ENCODE measurements around the gene CPD. TPM values are rescaled to one million over a fixed set of nuclear protein-coding genes. Genes with fewer than 3 reads are reported as not detected.

Gene CPD
- total RNA-seq, 4 donors from 2014 or later = 70.9 to 143 (median 77.5) TPM

DNA sequence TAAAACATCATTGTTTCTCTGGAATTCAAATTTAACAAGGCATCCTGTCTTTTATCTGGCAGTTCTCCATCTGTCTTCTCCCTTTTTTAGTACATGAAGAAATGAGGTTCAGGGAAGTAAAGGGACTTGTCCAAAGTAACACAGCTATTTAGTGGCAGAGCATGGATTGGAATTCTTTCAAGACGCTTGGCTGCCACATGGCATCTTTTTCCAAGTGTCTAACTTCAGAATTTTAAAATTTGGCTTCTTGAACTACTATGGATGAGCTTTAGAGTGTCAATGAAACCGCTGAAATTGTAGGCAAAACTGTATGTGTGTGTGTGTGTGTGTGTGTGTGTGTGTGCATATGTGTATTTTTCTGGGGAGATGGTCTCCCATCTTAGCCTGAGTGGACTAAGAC, 39.6 kb upstream of the CPD start:
- TF ChIP-seq CTCF (IDR thresholded peaks at IDR 0.05; ENCODE audit: low read depth) = no peak

DNA sequence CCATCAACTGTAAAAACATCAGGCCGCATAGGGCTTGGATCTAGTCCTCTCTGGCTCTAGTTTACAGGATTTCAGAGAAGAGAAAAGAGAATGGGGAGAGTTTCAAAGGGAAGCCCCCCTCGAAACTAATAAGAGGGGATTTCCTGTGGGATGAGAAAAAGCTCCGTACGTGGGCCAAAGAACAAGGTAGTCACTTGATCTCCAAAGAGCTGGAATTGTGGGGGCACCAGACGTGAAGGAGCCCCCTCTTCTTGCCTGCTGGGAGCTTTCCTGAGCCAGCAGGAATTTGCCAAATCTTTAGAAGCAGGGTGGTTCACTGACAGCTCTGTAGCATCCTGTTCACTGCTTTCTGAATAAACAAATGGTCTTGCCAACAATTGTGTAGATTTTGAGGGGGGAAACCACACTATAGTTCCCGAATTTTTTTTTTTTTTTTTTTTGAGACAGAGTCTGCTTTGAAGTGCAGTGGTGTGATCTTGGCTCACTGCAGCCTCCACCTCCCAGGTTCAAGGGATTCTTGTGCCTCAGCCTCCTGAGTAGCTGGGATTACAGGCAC, 37.8 kb upstream of the CPD start:
- TF ChIP-seq CTCF (IDR thresholded peaks at IDR 0.05; ENCODE audit: low read depth) = no peak

- TF ChIP-seq CTCF (IDR thresholded peaks at IDR 0.05; ENCODE audit: low read depth) = no peak
These were observed 37.0 kb upstream of the CPD start for GRCh38 chr17:30341703-30342249.

- no peak for TF ChIP-seq CTCF (IDR thresholded peaks at IDR 0.05; ENCODE audit: low read depth)
These were observed 34.9 kb upstream of the CPD start for GRCh38 chr17:30343796-30344195.

- TF ChIP-seq CTCF (IDR thresholded peaks at IDR 0.05; ENCODE audit: low read depth) = no peak
These were observed 34.2 kb upstream of the CPD start for GRCh38 chr17:30344283-30345088.

- TF ChIP-seq CTCF (IDR thresholded peaks at IDR 0.05; ENCODE audit: low read depth) = no peak
These were observed 33.7 kb upstream of the CPD start for GRCh38 chr17:30345089-30345433.

DNA sequence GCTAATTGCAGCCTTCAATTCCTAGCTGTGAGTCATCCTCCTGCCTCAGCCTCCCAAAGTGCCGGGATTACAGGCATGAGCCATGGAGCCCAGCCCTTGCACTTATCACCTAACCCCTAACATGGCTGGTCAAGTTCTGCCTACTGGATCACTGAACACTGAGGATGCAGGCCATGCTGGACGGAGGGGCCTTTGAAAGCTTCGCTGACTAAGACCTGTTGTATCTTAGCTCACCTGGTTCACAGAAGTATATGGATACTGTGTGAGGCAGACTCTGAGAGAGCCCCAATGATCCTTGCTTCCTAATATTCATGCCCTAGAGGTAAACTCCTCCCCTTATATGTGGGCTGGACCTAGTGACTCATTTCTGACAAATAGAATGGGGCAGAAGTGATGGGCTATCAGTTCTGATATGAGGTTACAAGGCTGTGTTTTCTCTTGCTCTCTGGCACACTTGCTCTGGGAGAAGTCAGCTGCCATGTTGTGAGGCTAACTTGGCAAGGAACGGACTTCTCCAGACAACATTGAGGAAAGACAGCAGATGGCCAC, 33.1 kb upstream of the CPD start:
- TF ChIP-seq CTCF (IDR thresholded peaks at IDR 0.05; ENCODE audit: low read depth) = no peak
